Activated T-cell treated with anti-CD3 and anti-CD28 coated beads, Interleukin-2, amount 50 U/mL, for 72 hours (primary cell): ENCODE results near the gene ARHGAP24. TPM values are rescaled to one million over a fixed set of nuclear protein-coding genes. Genes with fewer than 3 reads are reported as not detected.
"Not testable (repeated sequence)": the region's sequence is repeated elsewhere in the genome, so short reads cannot be mapped to it uniquely, and the experiment has no call there.

Experiments
- ATAC-seq, 2 donors: fragments of 150-1000 bp; cut with Tn5 transposase; replicated peaks in 1 of 2; 2 replicates each; pipeline ENCODE4 v1.10.0; 2021; ENCODE audit warnings: moderate library complexity in 2 of 2, mild to moderate bottlenecking in 1 of 2
- DNase-seq, 2 donors: peaks; one replicate each; pipeline ENCODE4 v3.0.0; 2021 to 2022; ENCODE audit warnings: mixed read lengths in 1 of 2
- H3K27ac Mint-ChIP-seq: one replicate; pipeline ENCODE4 v1.8.0; 2022; ENCODE audit warnings: mild to moderate bottlenecking, moderate library complexity, mixed read lengths
- H3K27me3 Mint-ChIP-seq: one replicate; pipeline ENCODE4 v1.8.0; 2022; ENCODE audit warnings: low read depth, mixed read lengths
- H3K36me3 Mint-ChIP-seq, 2 donors: one replicate each; pipeline ENCODE4 v1.8.0; 2022; ENCODE audit warnings: mixed read lengths in 2 of 2, mild to moderate bottlenecking in 1 of 2; ENCODE audit not compliant: insufficient read depth in 2 of 2
- H3K4me1 Mint-ChIP-seq: one replicate; pipeline ENCODE4 v1.8.0; 2022; ENCODE audit warnings: low read depth, mixed read lengths
- H3K4me3 Mint-ChIP-seq, 2 donors: one replicate each; pipeline ENCODE4 v1.8.0; 2022; ENCODE audit warnings: mild to moderate bottlenecking in 2 of 2, mixed read lengths in 2 of 2, moderate library complexity in 2 of 2
- H3K9me3 Mint-ChIP-seq, 2 donors: one replicate each; pipeline ENCODE4 v1.8.0; 2022; ENCODE audit warnings: mixed read lengths in 2 of 2
- total RNA-seq, 2 donors: library from RNA; stranded (reverse); gene quantifications; one replicate each; pipeline ENCODE4 v1.2.3, GENCODE V29; 2022

Gene ARHGAP24
- total RNA-seq, 2 donors from 2014 or later: not detected

DNA sequence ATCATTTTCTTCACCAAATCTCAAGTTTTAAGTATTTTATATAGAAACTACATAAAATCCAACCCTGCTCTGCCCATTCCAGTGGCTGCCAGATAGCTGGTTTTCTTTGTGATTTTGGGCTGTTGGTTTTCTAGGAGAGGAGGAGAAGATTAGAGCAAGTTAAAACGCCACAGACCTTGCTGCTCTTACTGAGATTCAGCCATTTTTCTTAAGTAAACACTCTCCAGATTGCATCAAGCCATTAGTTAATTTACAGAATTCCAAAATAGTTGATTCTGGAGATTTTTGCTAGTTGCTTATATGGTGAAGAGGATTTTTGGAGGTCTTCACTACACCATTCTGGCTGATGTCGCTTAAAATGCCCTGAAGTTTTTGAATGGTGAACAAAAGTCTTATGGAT lies 518.7 kb downstream of the ARHGAP24 start:
- no peaks in the 10 kb centered on the region for H3K9me3 Mint-ChIP-seq
- no peaks in the 10 kb centered on the region for H3K4me1 Mint-ChIP-seq
- H3K27ac Mint-ChIP-seq: no peak overlapping the region
- no peaks in the 10 kb centered on the region for H3K27me3 Mint-ChIP-seq
- ATAC-seq: no peak
- DNase-seq: no peak
- no peaks in the 10 kb centered on the region for H3K36me3 Mint-ChIP-seq
- H3K4me3 Mint-ChIP-seq: no peak overlapping the region

DNA sequence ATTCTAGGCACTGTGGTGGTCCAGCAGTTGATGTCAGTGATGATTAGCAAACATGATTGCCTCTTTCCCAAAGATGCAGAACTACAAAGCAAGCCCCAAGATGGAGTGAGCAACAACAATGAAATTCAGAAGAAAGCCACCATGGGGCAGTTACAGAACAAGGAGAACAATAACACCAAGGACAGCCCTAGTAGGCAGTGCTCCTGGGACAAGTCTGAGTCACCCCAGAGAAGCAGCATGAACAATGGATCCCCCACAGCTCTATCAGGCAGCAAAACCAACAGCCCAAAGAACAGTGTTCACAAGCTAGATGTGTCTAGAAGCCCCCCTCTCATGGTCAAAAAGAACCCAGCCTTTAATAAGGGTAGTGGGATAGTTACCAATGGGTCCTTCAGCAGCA lies 519.6 kb downstream of the ARHGAP24 start:
- ATAC-seq: no peak

DNA sequence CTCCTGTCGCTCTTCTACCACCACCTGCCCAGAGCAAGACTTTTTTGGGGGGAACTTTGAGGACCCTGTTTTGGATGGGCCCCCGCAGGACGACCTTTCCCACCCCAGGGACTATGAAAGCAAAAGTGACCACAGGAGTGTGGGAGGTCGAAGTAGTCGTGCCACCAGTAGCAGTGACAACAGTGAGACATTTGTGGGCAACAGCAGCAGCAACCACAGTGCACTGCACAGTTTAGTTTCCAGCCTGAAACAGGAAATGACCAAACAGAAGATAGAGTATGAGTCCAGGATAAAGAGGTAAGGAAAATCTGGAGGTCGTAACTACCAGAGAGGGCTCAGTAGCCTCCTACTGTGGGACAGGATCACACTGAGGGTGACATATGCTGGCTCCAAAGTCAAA lies 520.4 kb downstream of the ARHGAP24 start:
- DNase-seq (no peak), ATAC-seq (no peak)
- no peaks in the 10 kb centered on the region for H3K9me3 Mint-ChIP-seq
- H3K4me1 Mint-ChIP-seq: no peaks in the 10 kb centered on the region
- no peak overlapping the region for H3K4me3 Mint-ChIP-seq
- H3K27me3 Mint-ChIP-seq: no peaks in the 10 kb centered on the region
- H3K27ac Mint-ChIP-seq: no peak overlapping the region
- H3K36me3 Mint-ChIP-seq: no peaks in the 10 kb centered on the region

More for the DNA sequence above, 519.6 kb downstream of the ARHGAP24 start:
- no peaks in the 10 kb centered on the region for H3K27me3 Mint-ChIP-seq
- H3K4me3 Mint-ChIP-seq: no peak overlapping the region
- H3K27ac Mint-ChIP-seq: no peak overlapping the region
- H3K9me3 Mint-ChIP-seq: no peaks in the 10 kb centered on the region
- H3K36me3 Mint-ChIP-seq: no peaks in the 10 kb centered on the region
- DNase-seq: no peak
- no peaks in the 10 kb centered on the region for H3K4me1 Mint-ChIP-seq

DNA sequence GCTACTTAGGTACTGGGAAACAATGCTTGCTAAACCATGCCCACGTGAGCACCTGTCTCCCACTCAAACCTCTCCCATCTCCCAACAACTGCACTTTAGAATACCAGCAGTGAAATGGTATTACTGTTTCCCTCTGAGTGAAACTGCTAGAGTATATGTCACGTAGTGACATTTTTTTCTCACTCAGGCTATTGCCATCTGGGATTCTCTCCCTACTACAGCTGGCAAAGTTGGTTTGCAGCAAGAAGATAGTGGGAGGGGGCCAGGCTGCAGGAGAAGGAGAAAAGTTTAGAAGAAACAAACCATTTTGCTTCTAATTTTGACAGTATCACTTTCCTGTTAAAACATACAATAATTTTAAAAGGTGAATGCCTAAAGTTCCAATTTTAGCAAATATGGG lies 526.6 kb downstream of the ARHGAP24 start:
- Mint-ChIP-seq H3K27me3 (no peaks in the 10 kb centered on the region), H3K36me3 (no peaks in the 10 kb centered on the region), H3K4me3 (no peak overlapping the region), H3K4me1 (no peaks in the 10 kb centered on the region), H3K9me3 (peaks cover 0 to 2% of the 10 kb centered on the region in 2 donors), H3K27ac (no peak overlapping the region)
- DNase-seq: no peak
- no peak for ATAC-seq

DNA sequence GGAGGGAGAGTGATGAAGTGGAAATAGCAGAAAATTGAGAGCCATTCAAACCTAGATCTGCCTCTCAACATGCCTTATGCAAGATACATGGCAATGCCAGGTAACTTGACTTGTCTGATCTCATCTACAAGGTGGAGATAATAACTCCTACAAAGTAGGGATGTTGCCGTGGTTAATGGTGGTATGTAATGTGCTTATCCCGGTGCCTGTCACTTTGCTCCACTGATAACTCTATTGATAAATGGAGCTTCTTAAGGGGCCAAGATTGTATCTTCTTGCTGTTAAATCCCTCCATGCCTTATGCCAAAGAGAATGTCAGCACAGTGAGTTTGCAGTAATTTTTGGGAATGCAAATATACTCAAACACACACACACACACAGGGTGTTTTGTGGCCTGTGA lies 529.1 kb downstream of the ARHGAP24 start:
- no peak overlapping the region for H3K4me3 Mint-ChIP-seq
- no peaks in the 10 kb centered on the region for H3K36me3 Mint-ChIP-seq
- H3K9me3 Mint-ChIP-seq: peaks cover 0 to 2% of the 10 kb centered on the region in 2 donors
- H3K27me3 Mint-ChIP-seq: no peaks in the 10 kb centered on the region
- no peaks in the 10 kb centered on the region for H3K4me1 Mint-ChIP-seq
- DNase-seq (no peak), ATAC-seq (no peak)
- no peak overlapping the region for H3K27ac Mint-ChIP-seq

DNA sequence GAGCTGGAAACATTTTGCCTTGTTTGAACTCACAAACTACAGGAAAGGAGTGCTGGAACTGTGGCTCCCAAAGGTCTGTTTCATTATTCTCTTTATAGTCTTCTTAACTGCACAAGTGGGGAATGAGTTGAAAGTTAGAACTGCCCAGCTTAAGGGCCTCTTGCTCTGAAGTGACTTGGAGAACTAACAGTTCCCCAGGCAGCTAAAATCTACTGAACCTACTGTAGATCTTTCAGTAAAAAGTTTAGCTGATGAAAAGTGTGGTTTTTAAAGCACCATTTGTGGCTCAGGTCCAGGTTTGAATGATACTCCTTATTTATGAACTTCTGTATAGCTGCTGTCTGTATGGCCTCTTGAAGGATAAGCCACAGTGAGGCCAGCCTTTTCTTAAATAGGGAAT lies 531.1 kb downstream of the ARHGAP24 start:
- no peak overlapping the region for H3K4me3 Mint-ChIP-seq
- no peak overlapping the region for H3K27ac Mint-ChIP-seq
- no peaks in the 10 kb centered on the region for H3K36me3 Mint-ChIP-seq
- no peak for DNase-seq
- ATAC-seq: no peak
- H3K4me1 Mint-ChIP-seq: no peaks in the 10 kb centered on the region
- H3K9me3 Mint-ChIP-seq: peaks cover 0 to 2% of the 10 kb centered on the region in 2 donors
- no peaks in the 10 kb centered on the region for H3K27me3 Mint-ChIP-seq

DNA sequence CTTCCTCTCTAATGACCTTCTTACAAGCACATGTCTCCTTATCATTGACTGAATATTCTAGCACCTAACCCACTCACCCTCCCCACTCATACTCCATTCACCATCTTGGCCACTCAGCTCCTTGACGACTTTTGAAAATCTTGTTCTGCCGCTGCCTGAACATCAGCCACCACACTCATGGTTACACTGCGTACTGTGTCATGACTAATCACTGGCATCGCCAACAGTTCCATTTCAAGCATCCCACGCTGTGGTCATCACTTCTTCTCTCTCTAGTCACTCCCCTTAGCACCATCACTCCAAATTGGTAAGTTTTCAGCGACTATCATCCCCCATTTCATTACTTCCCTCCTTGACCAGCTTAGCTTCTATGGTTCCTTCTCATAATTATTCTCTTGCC lies 532.1 kb downstream of the ARHGAP24 start:
- peaks cover 0 to 2% of the 10 kb centered on the region in 2 donors for H3K9me3 Mint-ChIP-seq
- H3K27me3 Mint-ChIP-seq: no peaks in the 10 kb centered on the region
- DNase-seq (no peak), ATAC-seq (no peak)
- H3K4me3 Mint-ChIP-seq: no peak overlapping the region
- no peaks in the 10 kb centered on the region for H3K36me3 Mint-ChIP-seq
- no peaks in the 10 kb centered on the region for H3K4me1 Mint-ChIP-seq
- no peak overlapping the region for H3K27ac Mint-ChIP-seq

DNA sequence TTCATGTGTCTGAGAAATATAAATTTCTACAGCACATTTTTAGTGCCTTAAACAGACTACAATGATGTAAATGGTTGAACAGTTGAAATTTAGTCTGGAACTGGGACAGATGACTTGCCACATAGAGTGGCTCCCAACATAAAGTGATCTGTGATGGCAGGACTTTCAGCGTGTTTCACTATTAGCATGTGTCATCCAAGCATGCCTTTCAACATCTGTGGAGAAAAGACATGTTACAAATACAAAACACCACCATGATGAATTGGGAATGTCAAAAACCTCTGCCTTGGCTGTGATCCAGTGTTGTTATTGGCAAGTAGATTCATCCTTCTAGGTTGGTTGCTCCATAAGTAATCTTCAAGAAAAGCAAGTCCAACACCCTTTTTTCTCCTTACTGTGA lies 536.2 kb downstream of the ARHGAP24 start:
- ATAC-seq: no peak
- no peaks in the 10 kb centered on the region for H3K27me3 Mint-ChIP-seq
- no peaks in the 10 kb centered on the region for H3K36me3 Mint-ChIP-seq
- no peak overlapping the region for H3K27ac Mint-ChIP-seq
- H3K4me1 Mint-ChIP-seq: no peaks in the 10 kb centered on the region
- no peaks in the 10 kb centered on the region for H3K9me3 Mint-ChIP-seq
- H3K4me3 Mint-ChIP-seq: no peak overlapping the region
- no peak for DNase-seq

DNA sequence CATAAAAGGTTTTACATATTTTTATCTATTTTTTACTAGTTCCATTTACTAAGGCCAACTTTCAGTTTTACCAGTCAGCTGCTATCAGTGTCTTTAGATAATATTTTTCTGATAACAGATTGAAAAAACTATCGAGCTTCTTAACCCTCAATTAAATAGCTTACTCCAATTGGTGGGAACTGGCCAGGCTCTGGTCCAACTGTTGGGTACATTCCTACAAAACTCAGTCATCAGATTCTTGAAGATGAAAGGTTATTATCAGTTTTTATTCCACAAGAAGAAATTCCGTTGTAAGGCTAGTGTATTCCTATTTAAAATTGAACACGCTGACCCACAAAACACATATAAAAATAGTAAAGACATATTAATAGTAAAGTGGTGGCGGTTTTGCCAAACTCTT lies 538.7 kb downstream of the ARHGAP24 start:
- Mint-ChIP-seq H3K27ac (no peak overlapping the region), H3K4me3 (no peak overlapping the region), H3K4me1 (no peaks in the 10 kb centered on the region), H3K27me3 (no peaks in the 10 kb centered on the region), H3K36me3 (no peaks in the 10 kb centered on the region), H3K9me3 (no peaks in the 10 kb centered on the region)
- ATAC-seq: no peak
- DNase-seq: no peak

DNA sequence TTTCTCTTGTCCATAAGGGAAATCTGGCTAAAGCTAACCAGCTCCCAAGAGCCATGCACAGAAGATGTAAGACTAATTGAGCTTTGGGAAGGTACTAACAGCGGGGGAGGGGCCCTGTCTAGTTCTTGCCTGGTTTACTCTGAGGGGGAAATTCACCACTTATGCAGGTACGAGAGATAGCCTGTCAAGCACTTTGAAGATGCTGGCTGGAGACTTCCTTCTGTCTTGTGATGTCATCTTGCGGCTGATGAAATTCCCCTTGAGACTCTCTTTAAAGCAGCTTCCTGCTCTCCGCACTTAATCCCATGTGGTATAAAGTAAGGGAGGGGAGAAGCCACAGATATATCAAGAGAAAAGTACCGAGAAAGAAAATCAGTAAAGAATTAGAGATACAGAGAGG lies 539.6 kb downstream of the ARHGAP24 start:
- Mint-ChIP-seq H3K27me3 (no peaks in the 10 kb centered on the region), H3K27ac (no peak overlapping the region), H3K36me3 (no peaks in the 10 kb centered on the region), H3K9me3 (no peaks in the 10 kb centered on the region), H3K4me3 (no peak overlapping the region), H3K4me1 (no peaks in the 10 kb centered on the region)
- no peak for ATAC-seq
- no peak for DNase-seq

DNA sequence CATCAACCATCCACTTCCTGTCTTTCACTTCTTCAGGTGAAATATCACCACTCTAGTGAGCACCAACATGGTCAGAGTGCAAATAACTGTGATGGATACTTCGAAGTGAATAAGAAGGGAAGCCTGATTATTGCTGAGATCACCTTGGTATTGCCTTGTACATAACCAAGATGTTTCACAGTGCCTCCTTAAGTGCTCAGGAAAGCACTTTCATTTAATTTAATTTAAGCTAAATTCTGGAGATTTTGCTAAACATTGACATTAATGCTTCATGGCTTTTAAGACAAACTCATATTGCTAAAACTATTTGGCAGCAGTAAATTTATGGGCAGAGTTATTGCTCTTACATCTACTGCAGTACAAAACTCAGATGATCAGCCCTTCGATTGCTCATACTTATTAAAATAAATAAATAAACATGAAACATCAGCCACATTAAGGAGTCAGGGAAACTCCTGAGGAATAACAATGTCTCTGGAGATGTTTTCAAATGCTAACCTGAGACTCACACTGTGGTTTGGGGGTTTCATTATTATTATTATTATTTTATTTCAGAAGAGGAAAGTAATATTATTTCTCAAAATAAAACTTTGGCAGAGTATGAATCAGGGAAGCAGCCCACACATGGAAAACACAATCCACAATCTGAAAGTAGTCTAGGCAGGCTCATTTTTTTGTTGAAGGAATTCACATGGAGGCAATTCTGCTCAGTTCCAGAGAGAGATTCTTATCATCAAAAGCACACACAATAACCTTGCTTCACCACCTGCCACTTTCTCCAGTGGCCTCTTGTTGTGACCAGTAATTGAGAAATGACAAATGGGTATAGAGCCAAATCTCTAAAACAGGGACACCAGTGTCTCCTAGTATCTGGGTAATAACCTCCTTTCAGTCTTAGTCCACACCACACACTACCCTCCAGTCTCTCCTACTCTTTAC lies 540.7 kb downstream of the ARHGAP24 start:
- no peak overlapping the region for H3K4me3 Mint-ChIP-seq
- ATAC-seq: no peak
- no peak overlapping the region for H3K27ac Mint-ChIP-seq
- DNase-seq: no peak
- H3K36me3 Mint-ChIP-seq: no peaks in the 10 kb centered on the region
- no peaks in the 10 kb centered on the region for H3K4me1 Mint-ChIP-seq
- no peaks in the 10 kb centered on the region for H3K9me3 Mint-ChIP-seq
- no peaks in the 10 kb centered on the region for H3K27me3 Mint-ChIP-seq

DNA sequence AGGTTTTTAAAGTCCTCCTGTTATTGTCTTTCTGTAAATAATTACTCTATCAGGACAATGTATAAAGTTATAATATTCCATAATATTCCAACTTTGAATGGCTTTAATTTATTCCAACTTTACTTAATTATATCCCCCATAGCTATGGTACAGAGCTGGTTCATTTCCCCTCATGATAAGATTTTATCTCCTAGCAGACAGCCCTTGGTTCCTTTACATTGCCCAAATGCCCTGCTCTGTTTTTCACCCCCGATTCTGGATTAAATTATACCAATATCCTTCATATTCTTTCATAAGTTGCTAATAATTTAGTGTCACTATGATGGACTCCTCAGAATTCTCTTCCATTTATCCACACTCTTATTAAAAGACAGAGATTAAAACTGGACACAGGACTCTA lies 544.4 kb downstream of the ARHGAP24 start:
- Mint-ChIP-seq H3K4me3 (no peak overlapping the region), H3K27ac (no peak overlapping the region), H3K4me1 (no peaks in the 10 kb centered on the region), H3K9me3 (no peaks in the 10 kb centered on the region), H3K27me3 (no peaks in the 10 kb centered on the region), H3K36me3 (no peaks in the 10 kb centered on the region)
- ATAC-seq (no peak), DNase-seq (no peak)

DNA sequence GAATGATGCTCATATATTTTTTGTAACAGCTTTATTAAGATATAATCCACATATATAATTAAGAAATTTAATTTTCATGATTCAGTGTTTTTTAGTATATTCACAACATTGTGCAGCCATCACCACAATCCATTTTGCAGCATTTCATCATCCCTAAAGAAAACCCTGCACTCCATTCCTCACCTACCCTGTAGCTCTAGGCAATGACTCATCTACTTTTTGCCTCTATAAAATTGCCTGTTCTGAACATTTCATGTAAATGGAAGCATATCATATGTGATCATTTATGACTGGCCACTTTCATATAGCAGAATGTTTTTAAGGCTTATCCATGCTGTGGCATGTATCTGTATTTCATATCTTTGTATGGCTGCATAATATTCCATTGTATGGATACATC lies 545.0 kb downstream of the ARHGAP24 start:
- Mint-ChIP-seq H3K4me1 (no peaks in the 10 kb centered on the region), H3K27me3 (no peaks in the 10 kb centered on the region), H3K27ac (no peak overlapping the region), H3K36me3 (no peaks in the 10 kb centered on the region), H3K4me3 (no peak overlapping the region), H3K9me3 (no peaks in the 10 kb centered on the region)
- no peak for DNase-seq
- ATAC-seq: no peak

DNA sequence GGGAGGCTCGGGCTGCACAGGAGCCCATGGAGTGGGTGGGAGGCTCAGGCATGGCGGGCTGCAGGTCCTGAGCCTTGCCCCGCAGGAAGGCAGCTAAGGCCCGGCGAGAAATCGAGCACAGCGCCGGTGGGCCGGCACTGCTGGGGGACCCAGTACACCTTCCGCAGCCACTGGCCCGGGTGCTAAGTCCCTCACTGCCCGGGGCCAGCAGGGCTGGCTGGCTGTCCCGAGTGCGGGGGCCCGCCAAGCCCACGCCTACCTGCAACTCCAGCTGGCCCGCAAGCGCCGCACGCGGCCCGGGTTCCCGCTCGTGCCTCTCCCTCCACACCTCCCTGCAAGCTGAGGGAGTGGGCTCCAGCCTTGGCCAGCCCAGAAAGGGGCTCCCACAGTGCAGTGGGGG lies 546.7 kb downstream of the ARHGAP24 start:
- H3K36me3 Mint-ChIP-seq, H3K9me3 Mint-ChIP-seq, DNase-seq, H3K4me3 Mint-ChIP-seq, H3K4me1 Mint-ChIP-seq, H3K27me3 Mint-ChIP-seq, ATAC-seq, H3K27ac Mint-ChIP-seq: not testable (repeated sequence)
